Fibroblast of the conjunctiva (primary cell): ENCODE results near the gene PBX1.

Experiments used
- DNase-seq: peaks from one replicate; pipeline ENCODE4 v3.0.0-alpha.2; 2010; ENCODE audit warnings: low read depth

The PBX1 gene

GRCh38 chr1:164781972-164782371, 223.0 kb downstream of the PBX1 start:
- no peak for DNase-seq

- no peak for DNase-seq
Observed at GRCh38 chr1:164783778-164784555, 225.0 kb downstream of the PBX1 start.

GRCh38 chr1:164784960-164785359, 226.0 kb downstream of the PBX1 start:
- DNase-seq: no peak

- DNase-seq: no peak
Observed at GRCh38 chr1:164785841-164786534, 227.0 kb downstream of the PBX1 start.

- DNase-seq: peak; percentile 69
Observed at GRCh38 chr1:164786980-164787833, 228.2 kb downstream of the PBX1 start.

- no peak for DNase-seq
Observed at GRCh38 chr1:164787834-164788231, 228.8 kb downstream of the PBX1 start.

GRCh38 chr1:164790081-164790480, 231.1 kb downstream of the PBX1 start:
- DNase-seq: no peak

- DNase-seq: no peak
Observed at GRCh38 chr1:164792410-164793004, 233.5 kb downstream of the PBX1 start.

- DNase-seq: peak; percentile 87
Observed at GRCh38 chr1:164794356-164794755, 235.4 kb downstream of the PBX1 start.

GRCh38 chr1:164796916-164797315, 237.9 kb downstream of the PBX1 start:
- DNase-seq: no peak

GRCh38 chr1:164801246-164801731, 242.3 kb downstream of the PBX1 start:
- DNase-seq: no peak

- DNase-seq: no peak
Observed at GRCh38 chr1:164801791-164802502, 243.0 kb downstream of the PBX1 start.

- DNase-seq: no peak
Observed at GRCh38 chr1:164802529-164803282, 243.7 kb downstream of the PBX1 start.

- DNase-seq: no peak
Observed at GRCh38 chr1:164803366-164803765, 244.4 kb downstream of the PBX1 start.

- no peak for DNase-seq
Observed at GRCh38 chr1:164804366-164804765, 245.4 kb downstream of the PBX1 start.

GRCh38 chr1:164805399-164805798, 246.4 kb downstream of the PBX1 start:
- no peak for DNase-seq

- no peak for DNase-seq
Observed at GRCh38 chr1:164806531-164806930, 247.5 kb downstream of the PBX1 start.

GRCh38 chr1:164813776-164814175, 254.8 kb downstream of the PBX1 start:
- no peak for DNase-seq

- no peak for DNase-seq
Observed at GRCh38 chr1:164821648-164822047, 262.7 kb downstream of the PBX1 start.

- no peak for DNase-seq
Observed at GRCh38 chr1:164823486-164824279, 264.7 kb downstream of the PBX1 start.
